SK-N-MC (cell line): ENCODE data around the gene RORC.

Experiments
- DNase-seq: peaks from one replicate; pipeline ENCODE4 v3.0.0-alpha.2; 2011; ENCODE audit warnings: low read depth, low spot score
- H3K27ac ChIP-seq: fragments of 200-600 bp; sonication (generic); 2 replicates; pipeline ENCODE4 v1.5.1; 2016; ENCODE audit warnings: mixed run types
- H3K36me3 ChIP-seq: fragments of 200-600 bp; sonication (generic); 2 replicates; pipeline ENCODE4 v1.6.1; 2017; ENCODE audit warnings: antibody characterized with exemption, low read length, mixed read lengths; ENCODE audit not compliant: insufficient read depth
- H3K4me3 ChIP-seq: fragments of 200-600 bp; sonication (generic); 2 replicates; pipeline ENCODE4 v1.5.1; 2016
- H3K9ac ChIP-seq: fragments of 200-600 bp; sonication (generic); 2 replicates; pipeline ENCODE4 v1.8.0; 2017; ENCODE audit warnings: mixed run types, mixed read lengths; ENCODE audit not compliant: insufficient read length
- H3K9me3 ChIP-seq: fragments of 200-600 bp; sonication (generic); 2 replicates; pipeline ENCODE4 v1.6.1; 2017; ENCODE audit warnings: low read depth, mild to moderate bottlenecking, antibody characterized with exemption, low read length, moderate library complexity, mixed read lengths
- EZH2 ChIP-seq: fragments of 200-600 bp; sonication (generic); IDR thresholded peaks from one replicate; pipeline ENCODE4 v1.6.1; 2017; ENCODE audit warnings: antibody characterized with exemption
- FOXP2 ChIP-seq: optimal IDR thresholded peaks from 2 replicates; pipeline ENCODE3; 2011; ENCODE audit warnings: mild to moderate bottlenecking, moderate library complexity; ENCODE audit not compliant: insufficient read depth; ENCODE audit errors: extremely low read length, control extremely low read depth
- POLR2AphosphoS5 ChIP-seq: IDR thresholded peaks from 2 replicates; pipeline ENCODE4 v1.6.1; 2012; ENCODE audit warnings: mild to moderate bottlenecking, low read depth, low read length, borderline replicate concordance

Gene RORC

DNA sequence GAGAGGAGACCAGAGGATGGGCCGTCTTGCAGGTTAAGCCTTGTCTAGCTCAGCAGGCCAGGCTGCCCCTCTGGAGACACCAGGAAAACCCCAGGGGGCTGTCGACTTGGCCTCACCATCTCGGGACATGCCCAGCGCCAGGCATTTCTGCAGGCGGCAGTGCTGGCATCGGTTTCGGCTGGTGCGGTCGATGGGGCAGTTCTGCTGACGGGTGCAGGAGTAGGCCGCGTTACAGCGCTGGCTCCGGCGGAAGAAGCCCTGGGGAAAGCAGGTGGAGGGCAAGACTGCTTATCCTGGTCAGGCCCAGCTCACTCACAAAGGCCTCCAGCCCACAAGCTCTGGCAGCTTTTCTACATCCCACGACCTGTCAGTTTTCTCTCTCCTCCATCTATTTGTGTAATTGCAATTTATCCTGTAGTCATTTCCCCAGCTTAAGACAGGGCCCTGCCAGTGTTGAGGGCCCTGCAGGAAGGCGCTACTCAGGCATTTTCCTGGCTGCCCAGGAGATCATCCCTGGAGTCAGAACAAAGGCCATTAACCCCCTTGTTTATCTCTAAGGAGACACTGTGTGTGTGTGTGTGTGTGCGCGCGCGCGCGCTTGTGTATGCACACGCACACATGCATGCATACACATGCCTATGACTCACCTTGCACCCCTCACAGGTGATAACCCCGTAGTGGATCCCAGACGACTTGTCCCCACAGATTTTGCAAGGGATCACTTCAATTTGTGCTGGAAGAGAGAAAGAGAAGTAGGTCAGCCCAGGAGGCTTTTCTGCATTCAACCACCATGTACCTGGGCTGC is 14.9 kb downstream of the RORC start:
- Histone ChIP-seq H3K4me3 (no peak overlapping the region), H3K9me3 (no peaks in the 10 kb centered on the region), H3K27ac (no peak overlapping the region), H3K9ac (no peak overlapping the region), H3K36me3 (no peaks in the 10 kb centered on the region)
- no peak for DNase-seq
- TF ChIP-seq FOXP2 (no peak), EZH2 (no peak), POLR2AphosphoS5 (no peak)

DNA sequence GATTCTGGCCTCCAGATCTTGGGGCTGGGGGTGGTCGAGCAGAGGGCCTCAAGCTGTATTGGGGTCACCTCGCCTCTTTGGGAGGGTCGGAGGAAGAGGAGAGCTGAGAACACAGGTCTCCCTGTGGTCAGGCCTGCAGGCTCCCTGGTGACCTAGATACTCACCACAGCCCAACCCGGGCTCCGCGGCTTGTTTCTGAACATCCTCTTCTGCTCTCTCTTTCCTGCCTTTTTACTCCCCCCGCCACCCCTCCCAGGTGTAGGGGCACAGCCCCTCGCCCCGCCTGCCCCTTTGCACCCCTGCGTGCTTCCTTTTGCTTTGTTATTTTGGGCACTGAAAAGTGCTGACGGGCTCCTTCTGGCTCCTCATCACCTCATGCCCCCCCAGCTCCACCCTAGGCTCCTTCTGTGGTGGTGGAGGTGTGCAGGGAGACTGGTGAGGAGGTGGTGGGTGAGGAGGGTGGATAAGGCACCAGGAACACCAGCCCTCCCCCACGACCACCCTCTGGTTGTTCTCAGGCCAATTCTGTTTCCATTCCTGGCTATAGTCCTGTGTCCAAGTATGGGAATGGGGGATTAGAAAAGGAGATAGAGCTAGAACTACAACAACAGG is 15.8 kb downstream of the RORC start:
- DNase-seq: no peak
- no peaks in the 10 kb centered on the region for H3K9me3 ChIP-seq
- H3K36me3 ChIP-seq: no peaks in the 10 kb centered on the region
- TF ChIP-seq EZH2 (no peak), POLR2AphosphoS5 (no peak), FOXP2 (no peak)
- H3K27ac ChIP-seq: no peak overlapping the region
- H3K4me3 ChIP-seq: no peak overlapping the region
- no peak overlapping the region for H3K9ac ChIP-seq

DNA sequence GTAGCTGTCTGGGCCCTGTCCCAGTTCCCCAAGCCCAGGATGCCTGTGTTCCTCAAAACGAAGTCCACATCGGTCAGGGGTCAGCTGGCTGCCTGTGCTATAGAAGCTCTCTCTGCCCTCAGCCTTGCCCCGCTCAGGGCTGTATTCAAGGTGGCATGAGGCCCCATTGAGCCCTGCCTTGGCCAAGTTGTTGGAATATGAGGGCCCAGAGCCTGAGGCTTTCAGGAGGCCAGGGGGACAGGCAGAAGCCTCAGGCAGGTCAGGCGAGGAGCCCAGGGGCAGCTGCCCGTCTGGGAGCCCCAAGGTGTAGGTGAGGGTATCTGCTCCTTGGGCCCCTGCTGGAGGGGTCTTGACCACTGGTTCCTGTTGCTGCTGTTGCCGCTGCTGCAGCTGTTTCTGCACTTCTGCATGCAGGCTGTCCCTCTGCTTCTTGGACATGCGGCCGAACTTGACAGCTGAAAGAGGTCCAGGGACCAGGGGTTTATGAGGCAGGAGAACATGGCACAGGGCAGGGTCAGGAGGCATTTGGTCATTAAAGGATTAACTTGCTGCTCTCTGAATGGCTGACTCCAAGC is 16.5 kb downstream of the RORC start:
- H3K4me3 ChIP-seq: no peak overlapping the region
- H3K36me3 ChIP-seq: no peaks in the 10 kb centered on the region
- H3K27ac ChIP-seq: no peak overlapping the region
- TF ChIP-seq FOXP2 (no peak), POLR2AphosphoS5 (no peak), EZH2 (no peak)
- DNase-seq: no peak
- H3K9ac ChIP-seq: no peak overlapping the region
- no peaks in the 10 kb centered on the region for H3K9me3 ChIP-seq

DNA sequence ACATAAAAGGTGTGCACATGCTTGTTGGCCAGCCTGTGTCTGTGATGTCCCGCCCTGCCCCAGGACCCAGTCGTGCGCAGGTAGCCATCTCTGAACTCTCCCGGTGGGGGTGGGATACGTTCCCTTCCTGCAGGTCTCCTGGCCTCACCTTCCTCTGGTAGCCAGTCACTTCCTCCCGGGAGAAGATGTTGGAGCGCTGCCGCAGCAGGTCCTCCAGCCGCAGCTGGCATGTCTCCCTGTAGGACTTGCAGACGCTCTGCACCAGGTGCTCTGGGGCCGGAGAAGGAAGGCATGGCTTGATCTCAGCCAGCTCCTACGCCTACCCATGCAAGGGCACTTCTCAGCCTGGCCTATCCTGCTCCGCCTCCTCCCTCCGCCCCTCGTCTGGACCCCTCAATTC is 17.2 kb downstream of the RORC start:
- H3K4me3 ChIP-seq: no peak overlapping the region
- H3K36me3 ChIP-seq: no peaks in the 10 kb centered on the region
- DNase-seq: no peak
- TF ChIP-seq EZH2 (no peak), FOXP2 (no peak), POLR2AphosphoS5 (no peak)
- H3K9ac ChIP-seq: no peak overlapping the region
- no peak overlapping the region for H3K27ac ChIP-seq
- H3K9me3 ChIP-seq: no peaks in the 10 kb centered on the region

GRCh38 chr1:151813271-151813977 is 18.2 kb downstream of the RORC start:
- DNase-seq: no peak
- H3K27ac ChIP-seq: no peak overlapping the region
- no peak for TF ChIP-seq EZH2
- no peak for TF ChIP-seq FOXP2
- no peak for TF ChIP-seq POLR2AphosphoS5
- H3K9ac ChIP-seq: no peak overlapping the region
- no peaks in the 10 kb centered on the region for H3K9me3 ChIP-seq
- H3K36me3 ChIP-seq: no peaks in the 10 kb centered on the region
- no peak overlapping the region for H3K4me3 ChIP-seq

- H3K27ac ChIP-seq: no peak overlapping the region
- DNase-seq: no peak
- no peaks in the 10 kb centered on the region for H3K36me3 ChIP-seq
- H3K9me3 ChIP-seq: no peaks in the 10 kb centered on the region
- TF ChIP-seq POLR2AphosphoS5: no peak
- TF ChIP-seq FOXP2: no peak
- no peak for TF ChIP-seq EZH2
- H3K9ac ChIP-seq: no peak overlapping the region
- no peak overlapping the region for H3K4me3 ChIP-seq
Observed at GRCh38 chr1:151811181-151811580, 20.4 kb downstream of the RORC start.

DNA sequence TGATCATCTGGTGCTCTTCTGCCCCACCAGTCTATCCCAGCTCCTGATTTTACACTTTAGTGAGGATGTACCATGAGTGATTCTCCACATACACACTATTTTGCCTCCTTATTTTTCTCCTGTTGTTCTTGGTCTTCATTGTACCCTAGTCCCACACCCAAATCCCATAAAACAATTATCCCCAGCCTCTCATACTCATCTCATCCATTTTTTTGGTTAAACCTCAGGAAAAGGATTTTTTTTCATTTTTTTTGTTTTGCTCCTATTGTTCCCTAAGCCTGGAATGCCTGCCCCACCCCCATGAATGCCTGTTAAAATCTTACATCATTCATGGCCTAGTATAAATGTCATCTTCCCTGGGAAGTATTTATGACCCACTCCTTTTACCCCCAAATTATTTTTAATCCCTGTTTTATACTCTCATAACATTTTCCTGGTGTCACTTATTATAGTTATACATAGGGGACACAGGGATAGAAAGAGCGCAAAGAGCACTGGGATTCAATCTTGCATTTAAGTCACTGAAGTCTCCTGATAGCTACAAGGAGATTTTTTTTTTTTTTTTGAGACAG is 21.5 kb downstream of the RORC start:
- Histone ChIP-seq H3K9me3 (no peaks in the 10 kb centered on the region), H3K27ac (no peak overlapping the region), H3K9ac (no peak overlapping the region), H3K4me3 (no peak overlapping the region), H3K36me3 (no peaks in the 10 kb centered on the region)
- no peak for DNase-seq
- no peak for TF ChIP-seq EZH2
- TF ChIP-seq FOXP2: no peak
- no peak for TF ChIP-seq POLR2AphosphoS5
